Esophagus muscularis mucosa (tissue), 4 donors: ENCODE measurements around the gene DEDD. TPM values are rescaled to one million over a fixed set of nuclear protein-coding genes. Genes with fewer than 3 reads are reported as not detected.

Source experiments
- DNase-seq: peaks from one replicate; pipeline ENCODE4 v3.0.0-alpha.2; 2017; ENCODE audit errors: extremely low spot score
- H3K27ac ChIP-seq, 4 donors: fragments of 200-600 bp; sonication (generic); replicated peaks in 1 of 4; 1 replicate in 3 of 4; 2 replicates in 1 of 4; pipeline ENCODE4 v1.5.1; 2016 to 2019; ENCODE audit warnings: mild to moderate bottlenecking in 1 of 4
- H3K27me3 ChIP-seq, 4 donors: fragments of 200-600 bp; sonication (generic); one replicate each; pipeline versions ENCODE4 v1.5.1 to v1.6.0; 2016 to 2019
- H3K36me3 ChIP-seq, 4 donors: fragments of 200-600 bp; sonication (generic); one replicate each; pipeline ENCODE4 v1.5.1; 2016 to 2019
- H3K4me1 ChIP-seq, 4 donors: fragments of 200-600 bp; sonication (generic); one replicate each; pipeline ENCODE4 v1.5.1; 2016 to 2019
- H3K4me3 ChIP-seq, 4 donors: fragments of 200-600 bp; sonication (generic); 1 replicate in 2 of 4; 2 replicates in 2 of 4; pipeline ENCODE4 v1.5.1; 2016 to 2019; ENCODE audit warnings: mild to moderate bottlenecking in 4 of 4, moderate library complexity in 1 of 4
- H3K9me3 ChIP-seq, 4 donors: fragments of 200-600 bp; sonication (generic); 1 replicate in 3 of 4; 2 replicates in 1 of 4; pipeline ENCODE4 v1.5.1; 2016 to 2019
- EP300 ChIP-seq: sonication (generic); formaldehyde crosslinking; IDR thresholded peaks from one replicate; pipeline ENCODE4 v1.6.1; 2017; ENCODE audit warnings: antibody characterized with exemption
- POLR2A ChIP-seq: fragments of 450-650 bp; IDR thresholded peaks from one replicate; pipeline ENCODE4 v1.6.1; 2017; ENCODE audit warnings: antibody characterized with exemption, moderate library complexity, mild to moderate bottlenecking, low read depth
- POLR2AphosphoS5 ChIP-seq, 2 donors: sonication (generic); formaldehyde crosslinking; IDR thresholded peaks; one replicate each; pipeline ENCODE4 v1.6.1; 2017; ENCODE audit warnings: antibody characterized with exemption in 2 of 2
- WGBS: methylation state at CpG from one replicate; pipeline ENCODE4 v1.1.5; 2018; 5-methylcytosine and 5-hydroxymethylcytosine counted together
- intact Hi-C: fragments of 100-400 bp; cut with DNase I; formaldehyde crosslinking; loops from one replicate; pipeline ENCODE4 v1.15.1; 2023
- total RNA-seq, 4 donors: library from RNA; depleted of rRNA; stranded (reverse); fragments of >200 nt; gene quantifications; one replicate each; pipeline versions ENCODE4 v1.1.0 to v1.2.1, GENCODE V29; 2016
- TF ChIP-seq, protein P1 (sequence below), 3 experiments: fragments of 200-600 bp in 2 of 3; fragments of 450-650 bp in 1 of 3; sonication (generic) in 2 of 3; IDR thresholded peaks; one replicate each; pipeline ENCODE4 v1.5.1; 2017 to 2019; ENCODE audit warnings: antibody characterized with exemption in 3 of 3, mild to moderate bottlenecking in 2 of 3, moderate library complexity in 1 of 3

DEDD gene
- total RNA-seq, 4 donors from 2014 or later: 37.0 to 82.5 (median 47.7) TPM

DNA sequence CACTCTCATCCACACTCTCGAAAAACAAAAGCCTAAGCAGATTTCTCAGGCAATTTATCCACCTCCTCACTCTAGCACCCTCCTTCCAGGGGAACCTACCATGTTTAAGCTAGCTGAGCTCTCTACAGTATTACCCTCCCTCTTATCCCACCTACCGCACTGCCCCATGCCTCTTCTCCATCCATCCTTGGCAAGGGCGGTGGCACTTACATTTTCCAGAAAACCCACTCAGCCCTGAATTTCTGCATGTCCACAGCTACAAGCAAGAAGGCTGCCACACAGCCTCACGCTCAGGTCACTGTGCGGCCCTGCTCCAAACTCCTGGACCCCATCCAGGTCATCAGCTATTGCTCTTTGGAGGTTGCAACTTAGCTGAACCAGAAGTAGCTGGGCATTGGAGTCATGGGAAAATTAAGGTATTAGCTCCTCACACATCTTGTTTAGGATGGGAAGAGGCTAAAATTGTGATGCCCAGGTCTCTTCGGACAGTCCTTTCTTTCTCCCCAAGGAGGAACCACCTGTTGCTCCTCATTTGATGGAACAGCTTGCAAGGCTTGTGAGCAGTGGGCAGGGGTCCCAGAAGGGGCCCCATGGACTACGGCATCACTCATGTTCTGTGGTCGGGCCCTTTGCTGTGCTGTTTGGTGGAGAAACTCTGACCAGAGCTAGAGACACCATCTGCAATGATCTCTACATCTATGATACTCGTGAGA is 33.2 kb downstream of the DEDD start:
- H3K4me3 ChIP-seq: peak overlapping the region; percentile 68 to 79 (median 78)
- H3K36me3 ChIP-seq: peaks cover 11 to 37% (median 22%) of the 10 kb centered on the region in 4 donors
- intact Hi-C loops: loop anchor here (5.0 kb wide), 3 partner anchors 52 to 372 kb away; partner anchors contain the start of gene USF1
- peak overlapping the region; percentile 71 to 81 (median 78) for H3K27ac ChIP-seq
- TF ChIP-seq, protein P1, sequence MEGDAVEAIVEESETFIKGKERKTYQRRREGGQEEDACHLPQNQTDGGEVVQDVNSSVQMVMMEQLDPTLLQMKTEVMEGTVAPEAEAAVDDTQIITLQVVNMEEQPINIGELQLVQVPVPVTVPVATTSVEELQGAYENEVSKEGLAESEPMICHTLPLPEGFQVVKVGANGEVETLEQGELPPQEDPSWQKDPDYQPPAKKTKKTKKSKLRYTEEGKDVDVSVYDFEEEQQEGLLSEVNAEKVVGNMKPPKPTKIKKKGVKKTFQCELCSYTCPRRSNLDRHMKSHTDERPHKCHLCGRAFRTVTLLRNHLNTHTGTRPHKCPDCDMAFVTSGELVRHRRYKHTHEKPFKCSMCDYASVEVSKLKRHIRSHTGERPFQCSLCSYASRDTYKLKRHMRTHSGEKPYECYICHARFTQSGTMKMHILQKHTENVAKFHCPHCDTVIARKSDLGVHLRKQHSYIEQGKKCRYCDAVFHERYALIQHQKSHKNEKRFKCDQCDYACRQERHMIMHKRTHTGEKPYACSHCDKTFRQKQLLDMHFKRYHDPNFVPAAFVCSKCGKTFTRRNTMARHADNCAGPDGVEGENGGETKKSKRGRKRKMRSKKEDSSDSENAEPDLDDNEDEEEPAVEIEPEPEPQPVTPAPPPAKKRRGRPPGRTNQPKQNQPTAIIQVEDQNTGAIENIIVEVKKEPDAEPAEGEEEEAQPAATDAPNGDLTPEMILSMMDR (IDR thresholded peaks at IDR 0.05): no peak
- TF ChIP-seq EP300 (no peak), POLR2AphosphoS5 (IDR thresholded peaks at IDR 0.05) (no peak), POLR2A (no peak)
- peaks cover 0 to 3% (median 0%) of the 10 kb centered on the region in 4 donors for H3K27me3 ChIP-seq
- WGBS: 77% methylated on average over 9 of the region's 9 CpGs
- no peaks in the 10 kb centered on the region for H3K9me3 ChIP-seq
- no peak for DNase-seq
- H3K4me1 ChIP-seq: peaks cover 18 to 29% (median 24%) of the 10 kb centered on the region in 4 donors

DNA sequence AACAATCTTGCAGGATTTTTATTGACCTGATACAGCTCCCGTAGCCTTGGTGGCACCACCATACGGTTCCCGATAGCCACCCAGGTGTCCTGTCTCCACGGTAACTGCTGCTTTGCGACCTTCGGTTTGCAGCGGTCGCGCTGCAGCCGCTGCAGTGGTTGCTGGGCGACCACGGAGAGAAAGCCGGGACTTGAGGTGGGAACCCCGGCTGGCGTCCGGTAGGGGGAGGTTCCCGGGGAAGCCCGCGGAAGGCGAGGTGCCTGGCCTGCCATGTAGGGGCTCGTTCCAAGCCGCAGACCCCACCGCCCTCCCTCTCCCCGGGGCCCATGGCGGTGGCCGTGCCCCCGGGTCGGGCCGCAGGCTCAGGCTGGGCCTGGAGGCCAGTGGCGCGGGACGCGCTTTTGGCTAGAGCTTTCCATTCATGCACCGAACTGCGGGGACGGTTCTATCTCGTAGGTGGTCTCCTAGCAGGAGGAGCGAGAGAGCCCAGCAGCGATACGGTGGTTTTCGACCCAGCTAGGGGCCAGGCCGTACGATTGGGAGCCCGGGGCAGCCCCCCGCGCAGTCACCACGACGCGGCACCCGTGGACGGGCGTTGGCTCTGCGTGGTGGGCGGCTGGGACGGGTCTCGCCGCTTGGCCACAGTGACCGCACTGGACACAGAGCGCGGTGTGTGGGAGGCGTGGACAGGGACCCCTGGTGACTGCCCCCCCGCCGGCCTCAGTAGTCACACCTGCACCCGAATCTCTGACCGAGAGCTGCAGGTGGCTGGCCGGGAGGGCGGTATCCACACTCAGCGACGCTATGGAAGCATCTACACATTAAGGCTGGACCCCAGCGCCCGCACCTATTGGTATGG is 34.0 kb downstream of the DEDD start, which contains the start of gene KLHDC9:
Gene KLHDC9 (plus strand): TSS at position 152 of the 859 bp plus-strand sequence. CDS start 175 bp downstream, at position 327.
- Histone ChIP-seq H3K9me3 (no peaks in the 10 kb centered on the region), H3K4me1 (peaks cover 18 to 29% (median 24%) of the 10 kb centered on the region in 4 donors), H3K27ac (peak within 1 kb of the TSS; percentile 71 to 81 (median 78)), H3K36me3 (peaks cover 11 to 34% (median 22%) of the 10 kb centered on the region in 4 donors), H3K27me3 (peaks cover 0 to 3% (median 0%) of the 10 kb centered on the region in 4 donors), H3K4me3 (peak within 1 kb of the TSS; percentile 68 to 79 (median 78))
- intact Hi-C loops: loop anchor here (5.0 kb wide), 3 partner anchors 51 to 371 kb away; partner anchors contain the start of gene USF1
- 47% methylated on average over 2 of the region's 71 CpGs for WGBS
- no peak for TF ChIP-seq POLR2A
- TF ChIP-seq, protein P1 (IDR thresholded peaks at IDR 0.05): peak in 1 of 3 experiments; percentile 19
- TF ChIP-seq POLR2AphosphoS5 (IDR thresholded peaks at IDR 0.05): peak; percentile 41 to 71
- no peak for DNase-seq

DNA sequence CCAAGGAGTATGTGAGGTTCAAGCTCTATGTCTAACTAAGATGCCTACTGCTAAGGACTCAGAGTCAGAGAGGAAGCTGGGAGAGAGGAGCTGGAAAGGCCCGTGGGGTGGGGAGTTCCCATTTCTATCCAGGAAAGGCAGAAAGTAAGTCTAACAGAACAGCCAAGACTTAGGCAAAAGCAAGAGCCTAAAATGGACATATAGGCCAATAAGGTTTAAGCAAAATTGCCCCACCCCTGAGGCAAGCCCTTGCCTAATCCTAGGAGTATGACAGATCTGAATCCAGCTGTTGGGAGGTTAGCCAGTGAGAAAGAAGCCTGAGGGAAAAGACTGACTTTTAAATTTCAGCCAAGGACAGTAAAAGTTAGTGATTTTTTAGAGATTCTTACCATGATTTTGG is 35.9 kb downstream of the DEDD start:
- Histone ChIP-seq H3K36me3 (peaks cover 2 to 23% (median 12%) of the 10 kb centered on the region in 4 donors), H3K9me3 (no peaks in the 10 kb centered on the region), H3K4me1 (peaks cover 18 to 29% (median 24%) of the 10 kb centered on the region in 4 donors), H3K27ac (peak overlapping the region; percentile 9 to 71 (median 58)), H3K27me3 (peaks cover 0 to 3% (median 0%) of the 10 kb centered on the region in 4 donors), H3K4me3 (no peak overlapping the region)
- TF ChIP-seq POLR2AphosphoS5 (IDR thresholded peaks at IDR 0.05): no peak
- no peak for TF ChIP-seq POLR2A
- intact Hi-C loops: loop anchor here (5.0 kb wide), 3 partner anchors 49 to 369 kb away; partner anchors contain the start of gene USF1
- 63% methylated on average over 1 of the region's 1 CpG for WGBS
- no peak for DNase-seq

GRCh38 chr1:161096015-161096414 is 36.5 kb downstream of the DEDD start:
- no peak overlapping the region for H3K4me3 ChIP-seq
- 87% methylated on average over 2 of the region's 2 CpGs for whole genome bisulfite sequencing
- H3K4me1 ChIP-seq: peaks cover 18 to 29% (median 24%) of the 10 kb centered on the region in 4 donors
- peaks cover 0 to 3% (median 0%) of the 10 kb centered on the region in 4 donors for H3K27me3 ChIP-seq
- H3K27ac ChIP-seq: peak overlapping the region in 2 of 4 donors; percentile 9 to 54
- intact Hi-C loops: loop anchor here (5.0 kb wide), 3 partner anchors 49 to 369 kb away; partner anchors contain the start of gene USF1
- no peak for DNase-seq
- TF ChIP-seq POLR2A: no peak
- TF ChIP-seq EP300: no peak
- TF ChIP-seq, protein P1 (IDR thresholded peaks at IDR 0.05): no peak
- no peak for TF ChIP-seq POLR2AphosphoS5 (IDR thresholded peaks at IDR 0.05)
- peaks cover 0 to 18% (median 7%) of the 10 kb centered on the region in 4 donors for H3K36me3 ChIP-seq
- H3K9me3 ChIP-seq: no peaks in the 10 kb centered on the region
